GM23338 (cell line): Measurements from ENCODE around the gene RLF. TPM values are rescaled to one million over a fixed set of nuclear protein-coding genes. Genes with fewer than 3 reads are reported as not detected.

Experiments used
- ATAC-seq: fragments of 200-7000 bp; cut with Tn5 transposase; 3 replicates; pipeline ENCODE4 v1.9.1; 2020
- DNase-seq: peaks from one replicate; pipeline ENCODE4 v3.0.0-alpha.2; 2015; ENCODE audit warnings: low spot score
- H2AFZ ChIP-seq: fragments of 200-600 bp; sonication (generic); 2 replicates; pipeline ENCODE4 v1.8.0; 2016; ENCODE audit warnings: antibody characterized with exemption, mild to moderate bottlenecking, moderate library complexity
- H3F3A ChIP-seq: fragments of 200-600 bp; sonication (generic); replicated peaks from 2 replicates; pipeline ENCODE4 v1.8.0; 2017; ENCODE audit warnings: antibody characterized with exemption, mixed run types, low read depth
- H3K27ac ChIP-seq: fragments of 200-600 bp; sonication (generic); 2 replicates; pipeline ENCODE4 v1.6.1; 2016; ENCODE audit warnings: low read depth
- H3K27me3 ChIP-seq: fragments of 200-600 bp; sonication (generic); 2 replicates; pipeline ENCODE4 v1.8.0; 2016; ENCODE audit warnings: mild to moderate bottlenecking, mixed run types, moderate library complexity; ENCODE audit not compliant: insufficient read depth
- H3K36me3 ChIP-seq: fragments of 200-600 bp; sonication (generic); 2 replicates; pipeline ENCODE4 v1.8.0; 2016; ENCODE audit warnings: mild to moderate bottlenecking; ENCODE audit not compliant: insufficient read depth
- H3K4me1 ChIP-seq: fragments of 200-600 bp; sonication (generic); 2 replicates; pipeline ENCODE4 v1.8.0; 2016; ENCODE audit warnings: mild to moderate bottlenecking, moderate library complexity; ENCODE audit not compliant: insufficient read depth
- H3K4me2 ChIP-seq: fragments of 200-600 bp; sonication (generic); 2 replicates; pipeline ENCODE4 v1.7.1; 2017; ENCODE audit warnings: mixed run types
- H3K4me3 ChIP-seq: fragments of 200-600 bp; sonication (generic); 2 replicates; pipeline ENCODE4 v1.6.1; 2016; ENCODE audit warnings: mixed run types
- H3K79me2 ChIP-seq: fragments of 200-600 bp; sonication (generic); replicated peaks from 2 replicates; pipeline ENCODE4 v1.8.0; 2017; ENCODE audit warnings: mild to moderate bottlenecking; ENCODE audit not compliant: insufficient read depth
- H3K9me2 ChIP-seq: fragments of 200-600 bp; sonication (generic); 2 replicates; pipeline ENCODE4 v1.8.0; 2017; ENCODE audit not compliant: insufficient read depth
- H4K20me1 ChIP-seq: fragments of 200-600 bp; sonication (generic); replicated peaks from 2 replicates; pipeline ENCODE4 v1.8.0; 2017; ENCODE audit warnings: mild to moderate bottlenecking; ENCODE audit not compliant: insufficient read depth
- H3K27ac Mint-ChIP-seq: 2 replicates; pipeline ENCODE4 v1.8.0; 2020; ENCODE audit warnings: inconsistent platforms, mild to moderate bottlenecking, moderate library complexity, mixed read lengths
- H3K27me3 Mint-ChIP-seq: 3 replicates; pipeline ENCODE4 v1.8.0; 2022; ENCODE audit warnings: low read depth, mild to moderate bottlenecking, moderate library complexity, mixed read lengths, inconsistent platforms; ENCODE audit not compliant: insufficient read depth, poor library complexity
- H3K36me3 Mint-ChIP-seq: 3 replicates; pipeline ENCODE4 v1.8.0; 2021; ENCODE audit warnings: low read depth, mild to moderate bottlenecking, inconsistent platforms, moderate library complexity, mixed read lengths
- H3K4me1 Mint-ChIP-seq: 3 replicates; pipeline ENCODE4 v1.8.0; 2020; ENCODE audit warnings: mild to moderate bottlenecking, inconsistent platforms, mixed read lengths
- H3K4me3 Mint-ChIP-seq: 3 replicates; pipeline ENCODE4 v1.8.0; 2021; ENCODE audit warnings: moderate library complexity, mild to moderate bottlenecking, inconsistent platforms, mixed read lengths
- H3K9me3 Mint-ChIP-seq: 3 replicates; pipeline ENCODE4 v1.8.0; 2020; ENCODE audit warnings: moderate library complexity, mild to moderate bottlenecking, inconsistent platforms, mixed read lengths
- CTCF ChIP-seq, 2 experiments: fragments of 200-600 bp in 1 of 2; sonication (generic) in 1 of 2; conservative IDR thresholded peaks; 2 replicates each; pipeline versions ENCODE4 v1.5.1 to v1.6.1; 2016 to 2017; ENCODE audit warnings: antibody characterized with exemption in 2 of 2, low read depth in 2 of 2, mild to moderate bottlenecking in 2 of 2, moderate library complexity in 1 of 2
- JUNB ChIP-seq: IDR thresholded peaks from one replicate; pipeline ENCODE4 v1.6.1; 2016; ENCODE audit warnings: antibody characterized with exemption; ENCODE audit not compliant: unreplicated experiment
- REST ChIP-seq: IDR thresholded peaks from one replicate; pipeline ENCODE4 v1.6.1; 2018; ENCODE audit warnings: antibody characterized with exemption; ENCODE audit not compliant: unreplicated experiment
- ZNF462 ChIP-seq: fragments of 250-450 bp; sonication (Bioruptor Pico); IDR thresholded peaks from 2 replicates; pipeline ENCODE4 v1.5.0; 2020; ENCODE audit warnings: mild to moderate bottlenecking, moderate library complexity
- polyA plus RNA-seq: library from polyadenylated mRNA; unstranded; fragments of >200 nt; fragmentation: Nextera tagmentation; extraction: Ambion mirVana; gene quantifications from 2 replicates; pipeline ENCODE4 v1.2.1, GENCODE V29; 2016
- total RNA-seq: library from RNA; depleted of rRNA; stranded (reverse); fragments of >200 nt; shearing (Covaris generic); gene quantifications from 2 replicates; pipeline ENCODE4 v1.2.3, GENCODE V29; 2014

Gene RLF
- total and polyA plus RNA-seq, 2 experiments from 2014 or later, result 6.6 to 21.1 TPM

GRCh38 chr1:40258445-40258769, 97.2 kb downstream of the RLF start (continued):
- TF ChIP-seq CTCF (conservative IDR thresholded peaks at IDR 0.05; ENCODE audit: low read depth in 2 of 2), result no peak
- no peak for TF ChIP-seq REST

DNA sequence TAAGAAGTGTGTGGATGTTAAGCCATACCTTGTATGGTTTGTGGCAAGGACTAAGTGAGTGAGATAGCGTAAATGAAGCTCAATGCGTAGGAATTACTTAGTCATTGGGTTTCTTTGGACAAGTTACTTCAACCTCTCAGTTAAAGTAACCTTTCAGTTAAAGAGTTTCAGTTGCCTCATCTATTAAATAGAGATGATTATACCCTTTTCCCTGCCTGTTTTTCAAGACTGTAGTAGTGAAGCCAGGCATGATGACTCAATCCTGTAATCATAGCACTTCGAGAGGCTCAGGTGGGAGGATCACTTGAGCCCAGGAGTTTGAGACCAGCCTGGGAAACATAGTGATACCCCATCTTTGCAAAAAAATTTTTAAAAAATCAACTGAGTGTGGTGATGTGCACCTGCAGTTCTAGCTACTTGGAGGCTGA, 103.2 kb downstream of the RLF start:
- Histone ChIP-seq H2AFZ (no peak overlapping the region), H4K20me1 (peaks cover 8% of the 10 kb centered on the region; the same call in 1 of the 2 replicates), H3K4me1 (no peaks in the 10 kb centered on the region), H3K9me2 (no peaks in the 10 kb centered on the region), H3K4me2 (no peak overlapping the region), H3K27ac (no peak overlapping the region), H3K79me2 (peaks cover 58% of the 10 kb centered on the region), H3K4me3 (no peak overlapping the region), H3K27me3 (no peaks in the 10 kb centered on the region), H3K36me3 (peaks cover 44% of the 10 kb centered on the region), H3F3A (no peaks in the 10 kb centered on the region)
- TF ChIP-seq JUNB (no peak), ZNF462 (no peak), REST (no peak)
- H3K4me3 Mint-ChIP-seq, result no peak overlapping the region
- DNase-seq, result no peak
- no peak overlapping the region for H3K27ac Mint-ChIP-seq
- no peaks in the 10 kb centered on the region for H3K9me3 Mint-ChIP-seq
- no peaks in the 10 kb centered on the region for H3K27me3 Mint-ChIP-seq
- no peaks in the 10 kb centered on the region for H3K4me1 Mint-ChIP-seq
- ATAC-seq, result no peak
- H3K36me3 Mint-ChIP-seq, result peaks cover 50% of the 10 kb centered on the region
